Lung (tissue), 16 donors: Measurements from ENCODE around the gene ZNF761. TPM values are rescaled to one million over a fixed set of nuclear protein-coding genes. Genes with fewer than 3 reads are reported as not detected.

Experiments used
- ATAC-seq: fragments of 200-7000 bp; cut with Tn5 transposase; one replicate; pipeline ENCODE4 v1.9.1; 2020; ENCODE audit warnings: moderate number of reproducible peaks; ENCODE audit not compliant: insufficient read depth, low FRiP score
- DNase-seq, 3 donors: peaks; one replicate each; pipeline ENCODE4 v3.0.0-alpha.2; 2013 to 2017
- H3K27ac ChIP-seq, 2 donors: one replicate each; pipeline ENCODE4 v1.5.1; 2013; ENCODE audit warnings: mild to moderate bottlenecking in 2 of 2, moderate library complexity in 2 of 2, control low read depth in 1 of 2, inconsistent platforms in 1 of 2, low read depth in 1 of 2, low read length in 1 of 2
- H3K27me3 ChIP-seq, 3 donors: one replicate each; pipeline ENCODE4 v1.5.1; 2013; ENCODE audit warnings: low read length in 2 of 3; ENCODE audit not compliant: control insufficient read depth in 3 of 3, insufficient read depth in 3 of 3
- H3K36me3 ChIP-seq, 4 donors: one replicate each; pipeline ENCODE4 v1.5.1; 2013; ENCODE audit warnings: low read length in 4 of 4, mild to moderate bottlenecking in 1 of 4, moderate library complexity in 1 of 4; ENCODE audit not compliant: control insufficient read depth in 4 of 4, insufficient read depth in 4 of 4
- H3K4me1 ChIP-seq, 5 donors: one replicate each; pipeline ENCODE4 v1.5.1; 2013; ENCODE audit warnings: low read length in 5 of 5, mild to moderate bottlenecking in 2 of 5, moderate library complexity in 1 of 5; ENCODE audit not compliant: control insufficient read depth in 5 of 5, insufficient read depth in 5 of 5
- H3K4me3 ChIP-seq: one replicate; pipeline ENCODE4 v1.5.1; 2013; ENCODE audit warnings: mild to moderate bottlenecking, control low read depth, moderate library complexity
- H3K9ac ChIP-seq, 2 donors: one replicate each; pipeline ENCODE4 v1.5.1; 2013; ENCODE audit warnings: low read length in 2 of 2, control low read depth in 1 of 2; ENCODE audit not compliant: insufficient read depth in 1 of 2
- H3K9me3 ChIP-seq, 4 donors: one replicate each; pipeline ENCODE4 v1.5.1; 2013; ENCODE audit warnings: low read length in 3 of 4, mild to moderate bottlenecking in 1 of 4, moderate library complexity in 1 of 4; ENCODE audit not compliant: control insufficient read depth in 4 of 4, insufficient read depth in 3 of 4
- CTCF ChIP-seq: IDR thresholded peaks from 2 replicates; pipeline ENCODE4 v1.5.1; 2012; ENCODE audit warnings: mild to moderate bottlenecking; ENCODE audit errors: control extremely low read depth, extremely low read depth
- WGBS, 2 donors: extraction: QIAGEN DNeasy Blood & Tissue Kit; methylation state at CpG; one replicate each; pipeline ENCODE4 v1.1.7; 2013; 5-methylcytosine and 5-hydroxymethylcytosine counted together
- long read RNA-seq, 5 donors: transcript quantifications; one replicate each; lab custom pipeline, GENCODE V29; 2026
- polyA plus RNA-seq, 2 donors: library from polyadenylated mRNA; stranded (reverse); fragments of 200-250 nt; gene quantifications; one replicate each; pipeline ENCODE4 v1.2.1, GENCODE V29; 2013
- total RNA-seq, 2 donors: library from RNA; depleted of rRNA in 1 of 2; stranded (reverse); fragments of >200 nt in 1 of 2; gene quantifications; one replicate each; pipeline ENCODE4 v1.2.1, GENCODE V29; 2014 to 2021
- donor health status: control.
- donor health status: control.
- donor health status: Bipolar disorder and iron deficiency.
- donor health status: healthy.
- donor health status: DM: yes; HTN: yes; CAD: no.

Gene ZNF761
- total RNA-seq (10 to 100 TPM in 1 of 2 donors, 1 to 10 TPM in 1; 7.9 to 11.4 TPM), polyA plus RNA-seq (1 to 10 TPM; 6.4 TPM)
- long read RNA-seq, donor 1: 0 reads
- long read RNA-seq, donor 2: 0 reads
- long read RNA-seq, donor 3, full-length matches to known transcripts: 1 of 9 reads
- long read RNA-seq, donor 3, partial matches to known transcripts: 8 of 9 reads
- long read RNA-seq, donor 3, other reads (novel, unspliced or antisense): 0 of 9 reads
- long read RNA-seq, donor 4: 0 reads
- long read RNA-seq, donor 5, full-length matches to known transcripts: 1 of 1 reads
- long read RNA-seq, donor 5, partial matches to known transcripts: 0 of 1 reads
- long read RNA-seq, donor 5, other reads (novel, unspliced or antisense): 0 of 1 reads

GRCh38 chr19:53431399-53432087, at the start of gene ZNF761:
TSS of gene ZNF761 (plus strand) at chr19:53431984. CDS start at chr19:53447269, 15,285 bp downstream.
- no peak for TF ChIP-seq CTCF
- H3K27me3 ChIP-seq: no peaks in the 10 kb centered on the region
- peak within 1 kb of the TSS; percentile 55 to 81 for H3K9ac ChIP-seq
- H3K27ac ChIP-seq: peak within 1 kb of the TSS; percentile 57 to 90
- DNase-seq (peak; percentile 92 to 96 (median 93)), ATAC-seq (peak; percentile 99)
- H3K4me1 ChIP-seq: peaks cover 0 to 12% (median 0%) of the 10 kb centered on the region in 5 donors
- no peaks in the 10 kb centered on the region for H3K9me3 ChIP-seq
- 1% methylated on average over 46 of the region's 46 CpGs for WGBS, 2 donors
- H3K4me3 ChIP-seq: peak within 1 kb of the TSS; percentile 66
- peaks cover 0 to 8% (median 2%) of the 10 kb centered on the region in 4 donors for H3K36me3 ChIP-seq

- no peak for DNase-seq
- Histone ChIP-seq H3K4me3 (no peak overlapping the region), H3K27ac (no peak overlapping the region), H3K9ac (no peak overlapping the region), H3K4me1 (no peaks in the 10 kb centered on the region), H3K27me3 (no peaks in the 10 kb centered on the region), H3K9me3 (peaks cover 0 to 11% (median 5%) of the 10 kb centered on the region in 4 donors), H3K36me3 (peaks cover 0 to 5% (median 4%) of the 10 kb centered on the region in 4 donors)
- no peak for TF ChIP-seq CTCF
- ATAC-seq: no peak
- WGBS, 2 donors: 74 to 84% methylated on average over 3 of the region's 3 CpGs
These were observed 43.6 kb upstream of the ZNF761 start for GRCh38 chr19:53388168-53388567.

- Histone ChIP-seq H3K27ac (no peak overlapping the region), H3K36me3 (peaks cover 0 to 5% (median 4%) of the 10 kb centered on the region in 4 donors), H3K9me3 (peaks cover 0 to 10% (median 1%) of the 10 kb centered on the region in 4 donors), H3K27me3 (no peaks in the 10 kb centered on the region), H3K9ac (no peak overlapping the region), H3K4me1 (peaks cover 0 to under 1% (median 0%) of the 10 kb centered on the region in 5 donors), H3K4me3 (no peak overlapping the region)
- 94% methylated on average over 5 of the region's 5 CpGs for WGBS, 2 donors
- no peak for ATAC-seq
- no peak for TF ChIP-seq CTCF
- no peak for DNase-seq
These were observed 42.9 kb upstream of the ZNF761 start for GRCh38 chr19:53388904-53389303.
